Heart right ventricle (tissue), 16 donors: Measurements from ENCODE around the gene RHEX. TPM values are rescaled to one million over a fixed set of nuclear protein-coding genes. Genes with fewer than 3 reads are reported as not detected.

Source experiments
- ATAC-seq, 8 donors: fragments of 200-7000 bp; cut with Tn5 transposase; one replicate each; pipeline ENCODE4 v1.9.1; 2020; ENCODE audit warnings: mild to moderate bottlenecking in 8 of 8, moderate library complexity in 8 of 8, moderate number of reproducible peaks in 1 of 8
- DNase-seq, 2 donors: peaks; one replicate each; pipeline ENCODE4 v3.0.0-alpha.2; 2020
- H3K27ac ChIP-seq, 10 donors: fragments of 200-600 bp; sonication (generic) in 2 of 10; one replicate each; pipeline versions ENCODE4 v1.5.0 to v1.8.0; 2020 to 2022; ENCODE audit warnings: mild to moderate bottlenecking in 3 of 10
- H3K27me3 ChIP-seq, 7 donors: fragments of 200-600 bp; one replicate each; pipeline ENCODE4 v1.8.0; 2021 to 2022; ENCODE audit warnings: mild to moderate bottlenecking in 2 of 7
- H3K36me3 ChIP-seq, 9 donors: fragments of 200-600 bp; sonication (generic) in 1 of 9; one replicate each; pipeline versions ENCODE4 v1.5.0 to v1.8.0; 2020 to 2022; ENCODE audit warnings: mild to moderate bottlenecking in 2 of 9
- H3K4me1 ChIP-seq, 9 donors: fragments of 200-600 bp; sonication (generic) in 1 of 9; one replicate each; pipeline versions ENCODE4 v1.5.0 to v1.8.0; 2020 to 2022; ENCODE audit warnings: mild to moderate bottlenecking in 4 of 9
- H3K4me3 ChIP-seq, 10 donors: fragments of 200-600 bp; sonication (generic) in 2 of 10; one replicate each; pipeline versions ENCODE4 v1.5.0 to v1.8.0; 2020 to 2022; ENCODE audit warnings: mild to moderate bottlenecking in 7 of 10, moderate library complexity in 2 of 10
- H3K9me3 ChIP-seq, 11 donors: fragments of 200-600 bp in 10 of 11; sonication (generic) in 2 of 11; one replicate each; pipeline versions ENCODE4 v1.5.0 to v1.8.0; 2013 to 2022; ENCODE audit warnings: mild to moderate bottlenecking in 2 of 11, control low read depth in 1 of 11, moderate library complexity in 1 of 11
- WGBS, 2 donors: extraction: QIAGEN DNeasy Blood & Tissue Kit; methylation state at CpG; one replicate each; pipeline ENCODE4 v1.1.7; 2013; ENCODE audit warnings: inconsistent platforms in 1 of 2; 5-methylcytosine and 5-hydroxymethylcytosine counted together
- intact Hi-C, 10 donors: fragments of 100-400 bp; cut with DNase I; formaldehyde crosslinking; loops; one replicate each; pipeline versions ENCODE4 v1.11.1 to v1.14.2; 2022
- polyA plus RNA-seq, 2 donors: library from polyadenylated mRNA; stranded (reverse); fragments of 200-250 nt; gene quantifications; one replicate each; pipeline ENCODE4 v1.2.3, GENCODE V29; 2013
- total RNA-seq, 10 donors: library from RNA; stranded (reverse); fragmentation: NEBNext Ultra II Directional in 3 of 10; extraction: Animal tissue kit (Norgen Biotek cat#: 25700) in 3 of 10; gene quantifications; one replicate each; pipeline versions ENCODE4 v1.2.1 to v1.2.4, GENCODE V29; 2021 to 2023
- TF ChIP-seq, protein P1 (sequence below), 9 donors: fragments of 200-600 bp; sonication (generic) in 2 of 9; IDR thresholded peaks; one replicate each; pipeline versions ENCODE4 v1.5.0 to v1.8.0; 2021 to 2022; ENCODE audit warnings: antibody characterized with exemption in 9 of 9, mild to moderate bottlenecking in 5 of 9, moderate library complexity in 1 of 9
- donor health status: Arrhythmogenic right ventricular cardiomyopathy.
- donor health status: ischemic (EF 13 %, LVEDD 7.1; RV severe dilation, severe dysfunction).
- donor health status: healthy with polysubstance abuse.
- donor health status: DM: no; HTN: yes; CAD: no.
- donor health status: DM: no; HTN: no; CAD: no.
- donor health status: ischemic (EF 25% LVEDD 6.9; RV normal size, moderate dysfunction).
- donor health status: ischemic (EF 25% LVEDD 5.7; RV mildly dilated, moderate dysfunction).
- donor health status: healthy.
- donor health status: DM: yes; HTN: yes; CAD: no.
- donor health status: Ischemic cardiomyopathy.
- donor health status: ischemic (EF 35%, LVEDD 5.7; RV mildly dilated, moderate dysfunction).
- donor health status: nonischemic (EF 11% LVEDD 7.7; RV severe dilation, severe dysfunction).
- donor health status: DM: yes; HTN: yes; CAD: no.
- donor health status: PGD.
- donor health status: ischemic (EF 29% LVEDD 5.4; RV normal size, mild dysfunction).
- donor health status: nonischemic (EF 23%, LVEDD 6.1; RV moderate dilation, normal function).

The RHEX gene
- total and polyA plus RNA-seq, 12 donors = 0.22 to 1.2 TPM; not detected in 10

DNA sequence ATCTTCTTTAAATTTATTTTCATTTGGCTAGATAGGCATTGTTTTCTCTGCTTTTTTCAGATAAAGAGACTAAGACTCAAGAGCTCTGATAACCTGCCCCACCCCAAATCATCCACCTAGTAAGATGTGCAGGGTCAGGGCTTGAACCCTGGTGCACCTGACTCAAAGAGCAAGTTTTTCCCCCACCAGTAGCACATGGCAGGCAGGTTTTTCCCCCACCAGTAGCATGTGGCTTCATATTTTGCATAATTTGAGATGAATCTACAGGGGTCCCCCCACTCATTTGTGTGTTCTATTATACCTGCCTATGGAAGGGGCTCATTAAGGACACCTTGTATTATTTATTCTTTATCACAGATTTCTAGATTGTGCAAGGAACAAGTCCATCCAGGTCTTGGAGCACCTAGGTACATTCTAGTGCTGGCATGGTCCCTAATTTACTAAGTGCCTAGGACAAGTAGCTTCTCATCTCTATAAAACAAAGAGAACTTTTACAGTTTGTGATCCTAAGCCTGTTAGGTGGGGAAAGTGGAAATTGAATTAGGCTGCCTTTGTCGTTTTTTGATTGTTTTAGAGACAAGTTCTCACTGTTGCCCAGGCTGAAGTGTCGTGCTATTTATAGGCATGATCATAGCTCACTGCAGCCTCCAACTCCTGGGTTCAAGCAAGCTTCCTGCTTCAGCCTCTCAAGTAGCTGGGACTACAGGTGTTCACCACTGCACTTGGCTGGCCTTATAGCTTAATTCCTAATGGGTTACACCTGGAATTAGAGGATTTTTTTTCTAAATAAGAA lies 16.1 kb upstream of the RHEX start:
- ATAC-seq = no peak
- TF ChIP-seq, protein P1, sequence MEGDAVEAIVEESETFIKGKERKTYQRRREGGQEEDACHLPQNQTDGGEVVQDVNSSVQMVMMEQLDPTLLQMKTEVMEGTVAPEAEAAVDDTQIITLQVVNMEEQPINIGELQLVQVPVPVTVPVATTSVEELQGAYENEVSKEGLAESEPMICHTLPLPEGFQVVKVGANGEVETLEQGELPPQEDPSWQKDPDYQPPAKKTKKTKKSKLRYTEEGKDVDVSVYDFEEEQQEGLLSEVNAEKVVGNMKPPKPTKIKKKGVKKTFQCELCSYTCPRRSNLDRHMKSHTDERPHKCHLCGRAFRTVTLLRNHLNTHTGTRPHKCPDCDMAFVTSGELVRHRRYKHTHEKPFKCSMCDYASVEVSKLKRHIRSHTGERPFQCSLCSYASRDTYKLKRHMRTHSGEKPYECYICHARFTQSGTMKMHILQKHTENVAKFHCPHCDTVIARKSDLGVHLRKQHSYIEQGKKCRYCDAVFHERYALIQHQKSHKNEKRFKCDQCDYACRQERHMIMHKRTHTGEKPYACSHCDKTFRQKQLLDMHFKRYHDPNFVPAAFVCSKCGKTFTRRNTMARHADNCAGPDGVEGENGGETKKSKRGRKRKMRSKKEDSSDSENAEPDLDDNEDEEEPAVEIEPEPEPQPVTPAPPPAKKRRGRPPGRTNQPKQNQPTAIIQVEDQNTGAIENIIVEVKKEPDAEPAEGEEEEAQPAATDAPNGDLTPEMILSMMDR (IDR thresholded peaks at IDR 0.05) = no peak
- WGBS, 2 donors = 12 to 24% methylated on average over 2 of the region's 2 CpGs
- Histone ChIP-seq H3K36me3 (no peaks in the 10 kb centered on the region), H3K27me3 (peaks cover 0 to 32% (median 21%) of the 10 kb centered on the region in 7 donors), H3K27ac (no peak overlapping the region), H3K4me1 (peaks cover 0 to 15% (median 0%) of the 10 kb centered on the region in 9 donors), H3K9me3 (peaks cover 0 to 6% (median 0%) of the 10 kb centered on the region in 11 donors), H3K4me3 (no peak overlapping the region)
- intact Hi-C loops = loop anchor here in 1 of 10 donors (5.0 kb wide), 1 partner anchor 50 kb away; no protein-coding TSS in a partner anchor
- DNase-seq = no peak

- H3K4me3 ChIP-seq = no peak overlapping the region
- no peak for ATAC-seq
- H3K9me3 ChIP-seq = peaks cover 0 to 6% (median 0%) of the 10 kb centered on the region in 11 donors
- 93 to 97% methylated on average over 9 of the region's 9 CpGs for WGBS, 2 donors
- H3K27me3 ChIP-seq = peaks cover 0 to 32% (median 24%) of the 10 kb centered on the region in 7 donors
- no peak for DNase-seq
- H3K4me1 ChIP-seq = peaks cover 0 to 10% (median 0%) of the 10 kb centered on the region in 9 donors
- intact Hi-C loops = loop anchor here in 1 of 10 donors (5.0 kb wide), 1 partner anchor 50 kb away; no protein-coding TSS in a partner anchor
- no peaks in the 10 kb centered on the region for H3K36me3 ChIP-seq
- H3K27ac ChIP-seq = no peak overlapping the region
- TF ChIP-seq, protein P1 (IDR thresholded peaks at IDR 0.05) = no peak
These were observed 15.4 kb upstream of the RHEX start for GRCh38 chr1:206037581-206037980.

GRCh38 chr1:206039046-206039973 lies 13.7 kb upstream of the RHEX start:
- Histone ChIP-seq H3K27me3 (peaks cover 0 to 43% (median 28%) of the 10 kb centered on the region in 7 donors), H3K27ac (no peak overlapping the region), H3K4me3 (no peak overlapping the region), H3K36me3 (no peaks in the 10 kb centered on the region), H3K9me3 (no peaks in the 10 kb centered on the region), H3K4me1 (peaks cover 0 to 10% (median 0%) of the 10 kb centered on the region in 9 donors)
- intact Hi-C loops = loop anchor here in 1 of 10 donors (5.0 kb wide), 1 partner anchor 52 kb away; no protein-coding TSS in a partner anchor
- WGBS, 2 donors = 42 to 50% methylated on average over 7 of the region's 7 CpGs
- TF ChIP-seq, protein P1 (IDR thresholded peaks at IDR 0.05) = no peak
- no peak for DNase-seq
- ATAC-seq = no peak

GRCh38 chr1:206040328-206040727 lies 12.6 kb upstream of the RHEX start:
- Histone ChIP-seq H3K27ac (no peak overlapping the region), H3K4me3 (no peak overlapping the region), H3K27me3 (peaks cover 0 to 43% (median 25%) of the 10 kb centered on the region in 7 donors), H3K4me1 (peaks cover 0 to 10% (median 0%) of the 10 kb centered on the region in 9 donors), H3K36me3 (no peaks in the 10 kb centered on the region), H3K9me3 (no peaks in the 10 kb centered on the region)
- intact Hi-C loops = no loop called here
- no peak for DNase-seq
- TF ChIP-seq, protein P1 (IDR thresholded peaks at IDR 0.05) = no peak
- WGBS, 2 donors = 59 to 73% methylated on average over 5 of the region's 5 CpGs
- ATAC-seq = no peak
